H1 (cell line): ENCODE results near the gene HYAL1. TPM values are rescaled to one million over a fixed set of nuclear protein-coding genes. Genes with fewer than 3 reads are reported as not detected.

Source experiments
- CTCF ChIA-PET: fragments of 300-600 bp; sonication (Branson Sonifier 250); formaldehyde crosslinking; loops from one replicate; lab custom pipeline; 2021; ENCODE audit not compliant: partially characterized antibody; lab: Charles Lee
- POLR2A ChIA-PET: fragments of 300-600 bp; sonication (Branson Sonifier 250); formaldehyde crosslinking; loops from one replicate; lab custom pipeline; 2021; ENCODE audit warnings: inconsistent platforms; ENCODE audit not compliant: partially characterized antibody; lab: Charles Lee
- DNase-seq, 2 experiments: peaks; one replicate each; pipeline versions ENCODE4 v3.0.0 to v3.0.0-alpha.2; 2010 to 2022; ENCODE audit warnings: low spot score in 2 of 2, low read depth in 1 of 2, mixed read lengths in 1 of 2
- FAIRE-seq: peaks from 2 replicates; lab custom pipeline; 2011; peaks lifted over from hg19 to GRCh38; lab: Jason Lieb, UNC
- H2AFZ ChIP-seq: 2 replicates; pipeline ENCODE4 v1.8.1; 2012; ENCODE audit warnings: low read length, inconsistent platforms
- H2AK5ac ChIP-seq: 2 replicates; pipeline ENCODE4 v1.6.1; 2013; ENCODE audit warnings: low read depth, low read length
- H2BK120ac ChIP-seq: replicated peaks from 2 replicates; pipeline ENCODE3; 2013; ENCODE audit warnings: low read depth, low read length, inconsistent platforms
- H2BK12ac ChIP-seq: 2 replicates; pipeline ENCODE4 v1.6.1; 2013; ENCODE audit warnings: low read depth, low read length
- H2BK15ac ChIP-seq: 2 replicates; pipeline ENCODE4 v1.6.1; 2013; ENCODE audit warnings: low read length
- H2BK20ac ChIP-seq: 2 replicates; pipeline ENCODE4 v1.6.1; 2013; ENCODE audit warnings: low read length
- H2BK5ac ChIP-seq: 2 replicates; pipeline ENCODE4 v1.6.1; 2013; ENCODE audit warnings: low read depth, low read length
- H3K14ac ChIP-seq: 2 replicates; pipeline ENCODE4 v1.6.1; 2013; ENCODE audit warnings: inconsistent platforms; ENCODE audit not compliant: insufficient read length
- H3K18ac ChIP-seq: 2 replicates; pipeline ENCODE4 v1.6.1; 2013; ENCODE audit warnings: low read length; ENCODE audit errors: extremely low read depth
- H3K23ac ChIP-seq: 2 replicates; pipeline ENCODE4 v1.6.1; 2013; ENCODE audit warnings: inconsistent platforms; ENCODE audit not compliant: insufficient read length
- H3K23me2 ChIP-seq: 2 replicates; pipeline ENCODE4 v1.6.1; 2013; ENCODE audit warnings: low read depth, low read length
- H3K27ac ChIP-seq: 2 replicates; pipeline ENCODE4 v1.6.1; 2011; ENCODE audit warnings: low read depth, low read length, inconsistent platforms
- H3K27me3 ChIP-seq, 4 experiments: replicated peaks in 1 of 4; 1 replicate in 1 of 4; 2 replicates in 3 of 4; pipeline versions ENCODE4 v1.6.1 to v1.8.1; 2011 to 2013; ENCODE audit warnings: low read length in 3 of 4, mild to moderate bottlenecking in 3 of 4, inconsistent platforms in 2 of 4, mixed read lengths in 2 of 4, moderate library complexity in 1 of 4; ENCODE audit not compliant: control insufficient read depth in 3 of 4, insufficient read depth in 3 of 4; ENCODE audit errors: extremely low read depth in 1 of 4
- H3K36me3 ChIP-seq, 4 experiments: 2 replicates each; pipeline versions ENCODE4 v1.6.1 to v1.8.1; 2011 to 2013; ENCODE audit warnings: mild to moderate bottlenecking in 4 of 4, low read length in 3 of 4, moderate library complexity in 2 of 4, control low read depth in 1 of 4, inconsistent platforms in 1 of 4; ENCODE audit not compliant: insufficient read depth in 4 of 4, control insufficient read depth in 2 of 4
- H3K4ac ChIP-seq: replicated peaks from 2 replicates; pipeline ENCODE3; 2013; ENCODE audit warnings: low read length, low read depth, mixed read lengths, inconsistent platforms; ENCODE audit not compliant: insufficient read length
- H3K4me1 ChIP-seq, 4 experiments: replicated peaks in 1 of 4; 1 replicate in 1 of 4; 2 replicates in 3 of 4; pipeline versions ENCODE4 v1.6.1 to v1.8.1; 2011 to 2013; ENCODE audit warnings: low read length in 3 of 4, inconsistent platforms in 2 of 4, mixed read lengths in 1 of 4; ENCODE audit not compliant: insufficient read depth in 4 of 4, control insufficient read depth in 3 of 4
- H3K4me2 ChIP-seq, 2 experiments: 2 replicates each; pipeline versions ENCODE4 v1.6.1 to v1.8.1; 2011 to 2013; ENCODE audit warnings: low read depth in 2 of 2, low read length in 2 of 2, control low read depth in 1 of 2, inconsistent platforms in 1 of 2, mild to moderate bottlenecking in 1 of 2; ENCODE audit not compliant: insufficient read depth in 1 of 2
- H3K4me3 ChIP-seq, 4 experiments: fragments of 200-600, 300-600 bp in 1 of 4; sonication (generic), shearing (Covaris generic), sonication (Bioruptor Twin) in 1 of 4; 2 replicates each; pipeline versions ENCODE4 v1.5.1 to v1.8.1; 2011 to 2016; ENCODE audit warnings: low read length in 4 of 4, low read depth in 3 of 4, control low read depth in 2 of 4, inconsistent platforms in 2 of 4, mild to moderate bottlenecking in 2 of 4, mixed read lengths in 1 of 4, moderate library complexity in 1 of 4; ENCODE audit not compliant: insufficient read depth in 2 of 4; ENCODE audit errors: extremely low read depth in 1 of 4
- H3K56ac ChIP-seq: replicated peaks from 2 replicates; pipeline ENCODE3; 2013; ENCODE audit warnings: low read depth, mild to moderate bottlenecking, mixed read lengths, low read length, inconsistent platforms; ENCODE audit not compliant: insufficient read length
- H3K79me1 ChIP-seq: 2 replicates; pipeline ENCODE4 v1.6.1; 2013; ENCODE audit warnings: low read depth, low read length, control low read depth
- H3K79me2 ChIP-seq, 2 experiments: 2 replicates each; pipeline versions ENCODE4 v1.6.1 to v1.8.1; 2012 to 2013; ENCODE audit warnings: low read length in 2 of 2, mild to moderate bottlenecking in 2 of 2, inconsistent platforms in 1 of 2; ENCODE audit not compliant: insufficient read depth in 2 of 2, control insufficient read depth in 1 of 2
- H3K9ac ChIP-seq, 4 experiments: replicated peaks in 1 of 4; 1 replicate in 1 of 4; 2 replicates in 3 of 4; pipeline versions ENCODE4 v1.6.1 to v1.8.1; 2011 to 2013; ENCODE audit warnings: low read depth in 3 of 4, low read length in 3 of 4, control low read depth in 2 of 4, mild to moderate bottlenecking in 2 of 4, moderate library complexity in 2 of 4, inconsistent platforms in 1 of 4; ENCODE audit errors: extremely low read depth in 1 of 4
- H3K9me3 ChIP-seq, 2 experiments: 2 replicates each; pipeline versions ENCODE4 v1.6.1 to v1.8.1; 2012 to 2013; ENCODE audit warnings: mild to moderate bottlenecking in 2 of 2, moderate library complexity in 2 of 2, control low read depth in 1 of 2, inconsistent platforms in 1 of 2, low read depth in 1 of 2, low read length in 1 of 2, mixed read lengths in 1 of 2; ENCODE audit not compliant: insufficient read depth in 2 of 2
- H4K20me1 ChIP-seq, 2 experiments: replicated peaks in 1 of 2; 2 replicates each; pipeline versions ENCODE3 to v1.8.1; 2011 to 2013; ENCODE audit warnings: inconsistent platforms in 2 of 2, low read length in 2 of 2, mild to moderate bottlenecking in 1 of 2; ENCODE audit not compliant: insufficient read depth in 2 of 2, control insufficient read depth in 1 of 2
- H4K5ac ChIP-seq: 2 replicates; pipeline ENCODE4 v1.6.1; 2013; ENCODE audit warnings: low read length, low read depth, mixed read lengths, inconsistent platforms; ENCODE audit not compliant: insufficient read length
- H4K8ac ChIP-seq: 2 replicates; pipeline ENCODE4 v1.8.0; 2013; ENCODE audit warnings: mild to moderate bottlenecking, moderate library complexity, low read length, inconsistent platforms; ENCODE audit not compliant: insufficient read depth; ENCODE audit errors: extremely low read depth
- H4K91ac ChIP-seq: replicated peaks from 2 replicates; pipeline ENCODE3; 2013; ENCODE audit warnings: low read length, mixed read lengths, inconsistent platforms; ENCODE audit not compliant: insufficient read length
- FOSL1 ChIP-seq: IDR thresholded peaks from 2 replicates; pipeline ENCODE4 v1.6.1; 2011; ENCODE audit warnings: mild to moderate bottlenecking, low read depth, low read length, moderate library complexity; ENCODE audit not compliant: insufficient read depth
- HDAC2 ChIP-seq, 2 experiments: fragments of 300-600 bp in 1 of 2; sonication (generic) in 1 of 2; IDR thresholded peaks; 2 replicates each; pipeline ENCODE4 v1.6.1; 2011 to 2012; ENCODE audit warnings: low read depth in 2 of 2, low read length in 2 of 2, mild to moderate bottlenecking in 2 of 2, moderate library complexity in 2 of 2, borderline replicate concordance in 1 of 2, inconsistent platforms in 1 of 2
- JUN ChIP-seq: IDR thresholded peaks from 2 replicates; pipeline ENCODE4 v1.6.1; 2011; ENCODE audit warnings: low read depth, mild to moderate bottlenecking, improper control_type of control experiment, low read length
- NANOG ChIP-seq: IDR thresholded peaks from 2 replicates; pipeline ENCODE4 v1.6.1; 2011; ENCODE audit warnings: low read length, low read depth, mild to moderate bottlenecking, inconsistent platforms; ENCODE audit not compliant: insufficient read depth, poor library complexity, severe bottlenecking
- RAD21 ChIP-seq, 2 experiments: IDR thresholded peaks in 1 of 2; conservative IDR thresholded peaks in 1 of 2; 2 replicates each; pipeline ENCODE4 v1.6.1; 2011; ENCODE audit warnings: low read depth in 2 of 2, low read length in 2 of 2, improper control_type of control experiment in 1 of 2, inconsistent platforms in 1 of 2, mild to moderate bottlenecking in 1 of 2, moderate library complexity in 1 of 2
- RBBP5 ChIP-seq: IDR thresholded peaks from 2 replicates; pipeline ENCODE4 v1.7.1; 2012; ENCODE audit warnings: low read depth, mild to moderate bottlenecking, inconsistent platforms, low read length, moderate library complexity, borderline replicate concordance
- SIN3A ChIP-seq, 2 experiments: IDR thresholded peaks in 1 of 2; conservative IDR thresholded peaks in 1 of 2; 2 replicates each; pipeline ENCODE4 v1.6.1; 2011 to 2012; ENCODE audit warnings: low read length in 2 of 2, improper control_type of control experiment in 1 of 2, low read depth in 1 of 2, mild to moderate bottlenecking in 1 of 2
- SP1 ChIP-seq: IDR thresholded peaks from 2 replicates; pipeline ENCODE4 v1.6.1; 2011; ENCODE audit warnings: low read depth, low read length
- TAF7 ChIP-seq: optimal IDR thresholded peaks from 2 replicates; pipeline ENCODE3; 2011; ENCODE audit warnings: low read depth, mild to moderate bottlenecking, inconsistent platforms, low read length, moderate library complexity, borderline replicate concordance
- WGBS, 2 experiments: shearing (Covaris generic) in 1 of 2; methylation state at CpG; one replicate each; pipeline versions ENCODE4 v1.1.6 to v1.1.7; 2013 to 2015; ENCODE audit warnings: low lambda C conversion rate in 2 of 2, mixed read lengths in 2 of 2, inconsistent platforms in 1 of 2, low coverage in 1 of 2, missing lambda C conversion rate in 1 of 2; ENCODE audit not compliant: insufficient replicate concordance in 2 of 2, insufficient coverage in 1 of 2, insufficient read length in 1 of 2; ENCODE audit errors: extremely low coverage in 1 of 2, missing lambda C conversion rate in 1 of 2; 5-methylcytosine and 5-hydroxymethylcytosine counted together
- polyA plus RNA-seq, 7 experiments: library from polyadenylated mRNA; depleted of rRNA in 3 of 7; stranded (reverse) in 5 of 7; unstranded in 2 of 7; fragments of >200 nt in 5 of 7; fragments of 200-250 nt in 2 of 7; gene quantifications; 1 replicate in 5 of 7; 2 replicates in 1 of 7; 4 replicates in 1 of 7; pipeline versions ENCODE4 v1.2.1 to v1.2.3, GENCODE V29; 2011 to 2013; ENCODE audit warnings: missing spikeins in 2 of 7, mixed read lengths in 2 of 7
- total RNA-seq: library from RNA; stranded (reverse); fragmentation: NEBNext Ultra II Directional; extraction: Animal tissue kit (Norgen Biotek cat#: 25700); gene quantifications from 2 replicates; pipeline ENCODE4 v1.2.1, GENCODE V29; 2021

HYAL1 gene
- total and polyA plus RNA-seq, 2 of the 8 experiments (the other 6 are each of a cell fraction or from before 2014, with no cell fraction given): 2.0 to 5.4 TPM

DNA sequence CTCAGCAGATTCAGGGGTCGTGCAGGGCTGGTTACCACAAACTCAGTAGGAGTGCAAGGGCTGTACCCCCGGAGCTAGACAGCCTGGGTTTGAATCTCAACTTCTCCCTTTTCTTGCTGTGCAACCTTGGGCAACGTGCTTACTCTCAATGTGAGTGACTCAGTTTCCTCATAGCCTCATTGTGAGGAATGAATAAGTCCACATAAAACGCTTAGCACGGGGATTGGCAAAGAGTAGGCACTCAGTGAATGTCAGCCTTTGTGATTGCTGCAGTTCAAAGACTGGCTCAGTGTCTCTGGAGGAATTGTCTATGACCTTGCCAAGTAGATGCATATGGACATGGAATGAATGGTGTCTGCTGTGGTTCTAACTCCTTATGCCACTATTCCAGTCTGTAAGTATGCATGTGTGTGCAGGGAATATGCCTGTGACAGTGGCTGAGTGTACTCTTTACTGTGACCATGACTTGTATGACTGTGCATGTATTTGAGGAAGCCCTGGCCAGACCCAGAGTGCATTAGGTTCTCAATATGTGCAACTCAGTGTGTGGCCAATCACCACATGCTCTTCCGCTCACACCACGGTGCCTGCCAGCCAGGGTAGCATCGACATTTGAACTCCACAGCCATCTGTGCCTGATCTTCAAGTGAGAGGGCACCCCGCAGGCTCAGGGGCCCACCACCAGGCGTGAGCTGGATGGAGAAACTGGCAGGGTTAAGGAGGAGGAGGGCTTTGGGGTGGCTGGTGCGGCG is 3.3 kb downstream of the HYAL1 start:
- Histone ChIP-seq H3K36me3 (no peaks in the 10 kb centered on the region), H4K20me1 (peaks cover 0 to 2% of the 10 kb centered on the region in 2 experiments), H3K4ac (no peak overlapping the region), H2AK5ac (no peak overlapping the region), H3K79me2 (no peaks in the 10 kb centered on the region), H3K18ac (peak overlapping the region; percentile 27; the same call in 1 of the 2 replicates), H3K9ac (peak overlapping the region in 2 of 4 experiments; percentile 31 to 45; a peak in 3 of 7 replicates), H3K27me3 (no peaks in the 10 kb centered on the region; a peak in 1 of 7 replicates), H2BK20ac (no peak overlapping the region), H3K9me3 (no peaks in the 10 kb centered on the region), H3K23ac (no peak overlapping the region), H3K4me2 (peak overlapping the region; percentile 67 to 76), H2BK120ac (no peak overlapping the region), H3K23me2 (peaks cover 5% of the 10 kb centered on the region; the same call in 1 of the 2 replicates), H2BK5ac (no peak overlapping the region), H3K14ac (no peak overlapping the region), H3K4me3 (peak overlapping the region in 3 of 4 experiments; percentile 14 to 52 (median 17); a peak in 5 of 8 replicates), H3K56ac (no peak overlapping the region), H3K79me1 (no peaks in the 10 kb centered on the region), H4K8ac (no peak overlapping the region), H2AFZ (no peak overlapping the region), H2BK12ac (peak overlapping the region; percentile 35; the same call in 1 of the 2 replicates), H4K91ac (peak overlapping the region; percentile 7), H3K27ac (0 out of 2 replicates have a peak overlapping the region, but pooled peaks have one; percentile 22), H4K5ac (no peak overlapping the region), H3K4me1 (peaks cover 0 to 26% (median 12%) of the 10 kb centered on the region in 4 experiments; a peak in 6 of 7 replicates), H2BK15ac (no peak overlapping the region)
- FAIRE-seq (no peak), DNase-seq (no peak)
- ChIA-PET CTCF (interaction anchor here (1.0 to 3.6 kb wide), 12 partner anchors 15 to 1089 kb away, joined by 3 to 24 read pairs (median 4); partner anchors contain the start of gene TUSC2), POLR2A (interaction anchor here (1.1 to 11.3 kb wide), 6 partner anchors 10 to 62 kb away, joined by 3 to 149 read pairs (median 4); partner anchors contain the start of genes HYAL2 and SEMA3B)
- 81% methylated on average over 12 of the region's 12 CpGs; no CpG with 5 or more reads in 1 of the 2 experiments for WGBS, 2 experiments
- TF ChIP-seq RBBP5 (no peak), RAD21 (IDR thresholded peaks at IDR 0.05 in 1 of 2, conservative IDR thresholded peaks at IDR 0.05 in 1 of 2; ENCODE audit: low read depth in 2 of 2, low read length in 2 of 2) (no peak), SP1 (no peak), JUN (no peak), NANOG (no peak), TAF7 (no peak), HDAC2 (IDR thresholded peaks at IDR 0.05; ENCODE audit: borderline replicate concordance in 1 of 2, low read depth in 2 of 2, low read length in 2 of 2) (no peak), SIN3A (conservative IDR thresholded peaks at IDR 0.05 in 1 of 2, IDR thresholded peaks at IDR 0.05 in 1 of 2; ENCODE audit: low read depth in 1 of 2, low read length in 2 of 2) (no peak), FOSL1 (no peak)
